D341Med (cell line): ENCODE data around the gene ROBO1.
"Not testable (repeated sequence)": the region's sequence is repeated elsewhere in the genome, so short reads cannot be mapped to it uniquely, and the experiment has no call there.

Experiments used
- DNase-seq: peaks from one replicate; pipeline ENCODE4 v3.0.0; 2012; ENCODE audit warnings: low spot score

Gene ROBO1

GRCh38 chr3:79310016-79310415 lies 457.8 kb downstream of the ROBO1 start:
- DNase-seq, result no peak

GRCh38 chr3:79306934-79307570 lies 460.7 kb downstream of the ROBO1 start:
- no peak for DNase-seq

GRCh38 chr3:79299949-79300635 lies 467.7 kb downstream of the ROBO1 start:
- DNase-seq, result not testable (repeated sequence)

- DNase-seq, result no peak
These were observed 470.4 kb downstream of the ROBO1 start for GRCh38 chr3:79297245-79297960.

GRCh38 chr3:79286882-79287281 lies 480.9 kb downstream of the ROBO1 start:
- no peak for DNase-seq

GRCh38 chr3:79285871-79286270 lies 481.9 kb downstream of the ROBO1 start:
- DNase-seq, result no peak

- no peak for DNase-seq
These were observed 482.4 kb downstream of the ROBO1 start for GRCh38 chr3:79285380-79285779.

- DNase-seq, result no peak
These were observed 483.0 kb downstream of the ROBO1 start for GRCh38 chr3:79284781-79285180.

GRCh38 chr3:79278681-79279080 lies 489.1 kb downstream of the ROBO1 start:
- no peak for DNase-seq

GRCh38 chr3:79268422-79268821 lies 499.4 kb downstream of the ROBO1 start:
- DNase-seq, result no peak

GRCh38 chr3:79264892-79265291 lies 502.9 kb downstream of the ROBO1 start:
- no peak for DNase-seq

GRCh38 chr3:79263423-79263822 lies 504.4 kb downstream of the ROBO1 start:
- DNase-seq, result no peak

GRCh38 chr3:79258479-79258878 lies 509.3 kb downstream of the ROBO1 start:
- no peak for DNase-seq

- DNase-seq, result no peak
These were observed 510.0 kb downstream of the ROBO1 start for GRCh38 chr3:79257791-79258190.

GRCh38 chr3:79255702-79256101 lies 512.1 kb downstream of the ROBO1 start:
- DNase-seq, result no peak

- DNase-seq, result no peak
These were observed 512.5 kb downstream of the ROBO1 start for GRCh38 chr3:79255292-79255691.

- DNase-seq, result no peak
These were observed 514.1 kb downstream of the ROBO1 start for GRCh38 chr3:79253704-79254103.

- no peak for DNase-seq
These were observed 514.5 kb downstream of the ROBO1 start for GRCh38 chr3:79253271-79253670.

- no peak for DNase-seq
These were observed 517.1 kb downstream of the ROBO1 start for GRCh38 chr3:79250746-79251145.

GRCh38 chr3:79249701-79250100 lies 518.1 kb downstream of the ROBO1 start:
- DNase-seq, result no peak

- DNase-seq, result no peak
These were observed 520.1 kb downstream of the ROBO1 start for GRCh38 chr3:79247725-79248043.

GRCh38 chr3:79246875-79247724 lies 520.7 kb downstream of the ROBO1 start:
- no peak for DNase-seq
